Endothelial cell of umbilical vein (primary cell): ENCODE measurements around the gene KRTAP2-1. TPM values are rescaled to one million over a fixed set of nuclear protein-coding genes. Genes with fewer than 3 reads are reported as not detected.

Source experiments
- BruUV-seq: library from RNA; stranded (reverse); fragments of 400-500 nt; replicated peaks from 2 replicates; lab custom pipeline; 2021; lab: Mats Ljungman, UMichigan
- CTCF ChIA-PET: fragments of 300-600, 350-600 bp; sonication (Branson Sonifier 250); formaldehyde crosslinking; loops from one replicate; lab custom pipeline; 2021; ENCODE audit warnings: antibody characterized with exemption, inconsistent platforms; lab: Charles Lee
- POLR2A ChIA-PET: fragments of 300-600, 350-600 bp; sonication (Branson Sonifier 250); formaldehyde crosslinking; loops from one replicate; lab custom pipeline; 2021; ENCODE audit warnings: antibody characterized with exemption, inconsistent platforms; lab: Charles Lee
- DNase-seq: peaks from one replicate; pipeline ENCODE4 v3.0.0-alpha.2; 2011; ENCODE audit warnings: low read depth, low spot score
- FAIRE-seq: peaks from 2 replicates; lab custom pipeline; 2011; peaks lifted over from hg19 to GRCh38; lab: Jason Lieb, UNC
- H2AFZ ChIP-seq: 2 replicates; pipeline ENCODE4 v1.6.0; 2012; ENCODE audit warnings: low read depth, low read length, control low read depth, inconsistent platforms
- H3K27ac ChIP-seq: 2 replicates; pipeline ENCODE4 v1.5.1; 2011; ENCODE audit warnings: low read depth, mild to moderate bottlenecking, control low read depth, low read length, moderate library complexity; ENCODE audit not compliant: insufficient read depth
- H3K27me3 ChIP-seq, 2 experiments: 2 replicates each; pipeline versions ENCODE4 v1.6.0 to v1.6.1; 2011; ENCODE audit warnings: low read length in 2 of 2, mixed read lengths in 1 of 2; ENCODE audit not compliant: control insufficient read depth in 2 of 2, insufficient read depth in 2 of 2
- H3K36me3 ChIP-seq, 2 experiments: 2 replicates in 1 of 2; 3 replicates in 1 of 2; pipeline ENCODE4 v1.5.1; 2011; ENCODE audit warnings: low read length in 2 of 2, mild to moderate bottlenecking in 1 of 2, moderate library complexity in 1 of 2; ENCODE audit not compliant: control insufficient read depth in 2 of 2, insufficient read depth in 2 of 2; ENCODE audit errors: extremely low read depth in 1 of 2
- H3K4me1 ChIP-seq: 3 replicates; pipeline ENCODE4 v1.5.1; 2011; ENCODE audit warnings: mild to moderate bottlenecking, low read length; ENCODE audit not compliant: control insufficient read depth, insufficient read depth; ENCODE audit errors: extremely low read depth
- H3K4me2 ChIP-seq: 2 replicates; pipeline ENCODE4 v1.6.1; 2011; ENCODE audit warnings: low read length, control low read depth, mixed read lengths; ENCODE audit not compliant: insufficient read depth
- H3K4me3 ChIP-seq, 3 experiments: fragments of 200-600 bp in 1 of 3; sonication (generic), shearing (Covaris generic) in 1 of 3; replicated peaks in 1 of 3; 2 replicates each; pipeline ENCODE4 v1.5.1; 2011 to 2016; ENCODE audit warnings: control low read depth in 3 of 3, low read length in 3 of 3, mild to moderate bottlenecking in 2 of 3, inconsistent platforms in 1 of 3, low read depth in 1 of 3, moderate library complexity in 1 of 3; ENCODE audit not compliant: insufficient read depth in 1 of 3
- H3K79me2 ChIP-seq: 2 replicates; pipeline ENCODE4 v1.6.0; 2012; ENCODE audit warnings: low read length, inconsistent platforms; ENCODE audit not compliant: control insufficient read depth, insufficient read depth
- H3K9ac ChIP-seq: replicated peaks from 2 replicates; pipeline ENCODE3; 2011; ENCODE audit warnings: low read length, control low read depth; ENCODE audit not compliant: insufficient read depth; ENCODE audit errors: extremely low read depth
- H3K9me1 ChIP-seq: replicated peaks from 3 replicates; pipeline ENCODE4 v1.6.0; 2011; ENCODE audit warnings: mild to moderate bottlenecking, low read length; ENCODE audit not compliant: control insufficient read depth, insufficient read depth; ENCODE audit errors: extremely low read depth
- H3K9me3 ChIP-seq: replicated peaks from 2 replicates; pipeline ENCODE4 v1.5.1; 2012; ENCODE audit warnings: low read length, inconsistent platforms; ENCODE audit not compliant: control insufficient read depth, insufficient read depth
- H4K20me1 ChIP-seq: replicated peaks from 2 replicates; pipeline ENCODE3; 2011; ENCODE audit warnings: mild to moderate bottlenecking, low read length; ENCODE audit not compliant: control insufficient read depth, insufficient read depth; ENCODE audit errors: extremely low read depth
- EZH2 ChIP-seq: IDR thresholded peaks from 2 replicates; pipeline ENCODE4 v1.6.1; 2012; ENCODE audit warnings: borderline replicate concordance, low read depth, mild to moderate bottlenecking, moderate library complexity, low read length, inconsistent platforms; ENCODE audit not compliant: severe bottlenecking
- FOS ChIP-seq: IDR thresholded peaks from 2 replicates; pipeline ENCODE4 v1.6.1; 2011; ENCODE audit warnings: mild to moderate bottlenecking, low read length, moderate library complexity, borderline replicate concordance; ENCODE audit not compliant: insufficient read depth
- GATA2 ChIP-seq: IDR thresholded peaks from 2 replicates; pipeline ENCODE4 v1.7.0; 2011; ENCODE audit warnings: low read depth, mild to moderate bottlenecking, moderate library complexity, mixed read lengths, low read length; ENCODE audit not compliant: insufficient read length, insufficient read depth
- JUN ChIP-seq: IDR thresholded peaks from 2 replicates; pipeline ENCODE4 v1.6.1; 2011; ENCODE audit warnings: borderline replicate concordance, low read depth; ENCODE audit not compliant: insufficient read length, insufficient read depth
- MYC ChIP-seq: IDR thresholded peaks from one replicate; pipeline ENCODE4 v1.6.1; 2011; ENCODE audit warnings: mild to moderate bottlenecking, low read depth, low read length
- POLR2A ChIP-seq: IDR thresholded peaks from 2 replicates; pipeline ENCODE4 v1.6.1; 2012; ENCODE audit warnings: low read depth, mild to moderate bottlenecking, control low read depth, low read length
- POLR2AphosphoS5 ChIP-seq: IDR thresholded peaks from 2 replicates; pipeline ENCODE4 v1.6.1; 2012; ENCODE audit warnings: low read depth, mild to moderate bottlenecking, control low read depth, low read length, moderate library complexity; ENCODE audit not compliant: insufficient read depth
- dilution Hi-C: fragments of 300-500 bp; cut with MboI; formaldehyde crosslinking; loops from one replicate; pipeline ENCODE4 v1.15.0; 2019; ENCODE audit warnings: low sequenced_read_pairs; ENCODE audit not compliant: extremely low pct_ligation_motif_present
- intact Hi-C: fragments of 100-400 bp; cut with micrococcal nuclease; formaldehyde crosslinking; loops from one replicate; pipeline ENCODE4 v1.10.0; 2022
- polyA plus RNA-seq, 4 experiments: library from polyadenylated mRNA; depleted of rRNA in 3 of 4; stranded (reverse) in 3 of 4; unstranded in 1 of 4; fragments of >200 nt; gene quantifications; 2 replicates each; pipeline versions ENCODE4 v1.2.1 to v1.2.3, GENCODE V29; 2011 to 2012; ENCODE audit warnings: missing spikeins in 1 of 4
- total RNA-seq: library from RNA; stranded (reverse); gene quantifications from 2 replicates; pipeline ENCODE4 v1.2.3, GENCODE V29; 2021
- TF ChIP-seq, protein P1 (sequence below): IDR thresholded peaks from 2 replicates; pipeline ENCODE4 v1.6.1; 2011; ENCODE audit not compliant: insufficient read depth, insufficient read length
- TF ChIP-seq, protein P2 (sequence below), 2 donors: IDR thresholded peaks; 1 replicate in 1 of 2; 2 replicates in 1 of 2; pipeline ENCODE4 v1.5.1; 2011; ENCODE audit warnings: low read length in 2 of 2, mild to moderate bottlenecking in 2 of 2, moderate library complexity in 2 of 2, control low read depth in 1 of 2, inconsistent platforms in 1 of 2, low read depth in 1 of 2; ENCODE audit not compliant: insufficient read depth in 1 of 2; ENCODE audit errors: extremely low read depth in 1 of 2

Gene KRTAP2-1
- total and polyA plus RNA-seq, 2 donors (not counting 3 experiments of a cell fraction or from before 2014, with no cell fraction given) = not detected

DNA sequence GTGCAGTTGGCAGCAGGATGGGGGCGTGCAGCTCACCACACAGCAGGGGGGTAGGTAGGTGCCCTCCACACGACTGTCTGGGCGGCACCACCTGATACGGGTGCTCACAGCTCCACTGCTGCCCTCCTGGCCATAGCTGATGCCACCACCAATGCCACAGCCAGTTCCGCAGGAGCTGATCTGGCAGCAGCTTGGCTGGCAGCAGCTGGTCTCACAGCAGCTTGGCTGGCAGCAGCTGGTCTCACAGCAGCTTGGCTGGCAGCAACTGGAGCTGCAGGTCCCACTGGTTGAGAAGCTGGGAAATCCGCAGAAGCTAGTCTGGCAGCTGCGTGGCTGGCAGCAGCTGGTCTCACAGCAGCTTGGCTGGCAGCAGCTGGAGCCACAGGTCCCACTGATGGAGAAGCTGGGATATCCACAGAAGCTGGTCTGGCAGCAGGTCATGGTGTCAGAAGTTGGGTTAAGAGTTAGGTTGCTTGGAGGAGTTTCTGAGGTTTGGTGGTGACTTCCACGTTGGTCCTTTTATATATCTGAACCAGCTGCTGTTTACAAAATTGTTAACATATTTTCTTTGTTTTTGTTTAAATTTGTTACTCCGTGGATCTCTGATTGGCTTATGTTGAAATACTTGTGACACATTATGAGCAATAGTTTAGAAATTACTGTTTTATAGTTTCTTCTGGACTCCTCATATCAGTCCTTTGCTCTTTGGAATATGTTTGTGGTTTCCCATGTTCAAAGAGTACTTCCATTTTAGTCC lies 20.2 kb downstream of the KRTAP2-1 start, which contains the start of gene KRTAP1-5:
KRTAP1-5 (minus strand) TSS at position 494 of the 757 bp plus-strand sequence; CDS start at position 441, 53 bp downstream.
- H3K79me2 ChIP-seq = no peaks in the 10 kb centered on the region
- no peaks in the 10 kb centered on the region for H3K9me3 ChIP-seq
- no peaks in the 10 kb centered on the region for H3K4me1 ChIP-seq
- TF ChIP-seq POLR2A = no peak
- TF ChIP-seq GATA2 = no peak
- no peak for TF ChIP-seq EZH2
- no peak for TF ChIP-seq MYC
- TF ChIP-seq, protein P1, sequence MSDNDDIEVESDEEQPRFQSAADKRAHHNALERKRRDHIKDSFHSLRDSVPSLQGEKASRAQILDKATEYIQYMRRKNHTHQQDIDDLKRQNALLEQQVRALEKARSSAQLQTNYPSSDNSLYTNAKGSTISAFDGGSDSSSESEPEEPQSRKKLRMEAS = no peak
- TF ChIP-seq POLR2AphosphoS5 = no peak
- no peak for TF ChIP-seq JUN
- TF ChIP-seq, protein P2, sequence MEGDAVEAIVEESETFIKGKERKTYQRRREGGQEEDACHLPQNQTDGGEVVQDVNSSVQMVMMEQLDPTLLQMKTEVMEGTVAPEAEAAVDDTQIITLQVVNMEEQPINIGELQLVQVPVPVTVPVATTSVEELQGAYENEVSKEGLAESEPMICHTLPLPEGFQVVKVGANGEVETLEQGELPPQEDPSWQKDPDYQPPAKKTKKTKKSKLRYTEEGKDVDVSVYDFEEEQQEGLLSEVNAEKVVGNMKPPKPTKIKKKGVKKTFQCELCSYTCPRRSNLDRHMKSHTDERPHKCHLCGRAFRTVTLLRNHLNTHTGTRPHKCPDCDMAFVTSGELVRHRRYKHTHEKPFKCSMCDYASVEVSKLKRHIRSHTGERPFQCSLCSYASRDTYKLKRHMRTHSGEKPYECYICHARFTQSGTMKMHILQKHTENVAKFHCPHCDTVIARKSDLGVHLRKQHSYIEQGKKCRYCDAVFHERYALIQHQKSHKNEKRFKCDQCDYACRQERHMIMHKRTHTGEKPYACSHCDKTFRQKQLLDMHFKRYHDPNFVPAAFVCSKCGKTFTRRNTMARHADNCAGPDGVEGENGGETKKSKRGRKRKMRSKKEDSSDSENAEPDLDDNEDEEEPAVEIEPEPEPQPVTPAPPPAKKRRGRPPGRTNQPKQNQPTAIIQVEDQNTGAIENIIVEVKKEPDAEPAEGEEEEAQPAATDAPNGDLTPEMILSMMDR (IDR thresholded peaks at IDR 0.05; ENCODE audit: extremely low read depth in 1 of 2, insufficient read depth in 1 of 2, low read depth in 1 of 2, low read length in 2 of 2) = no peak
- TF ChIP-seq FOS = no peak
- DNase-seq (no peak), FAIRE-seq (no peak)
- no peak within 1 kb of the TSS for H3K27ac ChIP-seq
- H3K9me1 ChIP-seq = no peaks in the 10 kb centered on the region
- no peaks in the 10 kb centered on the region for H3K36me3 ChIP-seq
- peaks cover 2 to 4% of the 10 kb centered on the region in 2 experiments for H3K27me3 ChIP-seq
- intact Hi-C loops = loop anchor here (10.0 kb wide), 1 partner anchor 752 kb away; no protein-coding TSS in a partner anchor
- POLR2A ChIA-PET = no interaction called here
- no peak within 1 kb of the TSS for H3K4me3 ChIP-seq
- no peak within 1 kb of the TSS for H3K9ac ChIP-seq
- CTCF ChIA-PET = no interaction called here
- no peak within 1 kb of the TSS for H2AFZ ChIP-seq
- H4K20me1 ChIP-seq = no peaks in the 10 kb centered on the region
- no TSS peak for BruUV-seq
- no peak within 1 kb of the TSS for H3K4me2 ChIP-seq
- dilution Hi-C loops = no loop called here
